IMR-90 (cell line): ENCODE measurements around the gene NOXA1. TPM values are rescaled to one million over a fixed set of nuclear protein-coding genes. Genes with fewer than 3 reads are reported as not detected.

Experiments used
- ATAC-seq: fragments of 200-7000 bp; cut with Tn5 transposase; 2 replicates; pipeline ENCODE4 v1.9.1; 2020; ENCODE audit warnings: low read depth, mild to moderate bottlenecking, moderate library complexity
- BruUV-seq: library from RNA; stranded (reverse); fragments of 400-500 nt; replicated peaks from 2 replicates; lab custom pipeline; 2021; lab: Mats Ljungman, UMichigan
- CTCF ChIA-PET: fragments of 300-600 bp; formaldehyde crosslinking; extraction: SDS; loops from one replicate; lab custom pipeline; 2021; ENCODE audit warnings: antibody characterized with exemption; lab: Yijun Ruan, JAX
- POLR2A ChIA-PET: fragments of 300-600 bp; sonication (Branson Sonifier 250); formaldehyde crosslinking; loops from one replicate; lab custom pipeline; 2022; ENCODE audit warnings: antibody characterized with exemption; ENCODE audit not compliant: unreplicated experiment; lab: Charles Lee
- DNase-seq: peaks from one replicate; pipeline ENCODE4 v3.0.0; 2013
- H2AFZ ChIP-seq: replicated peaks from 2 replicates; pipeline ENCODE3; 2013; ENCODE audit warnings: low read length, mild to moderate bottlenecking; ENCODE audit not compliant: poor library complexity
- H2AK5ac ChIP-seq: 2 replicates; pipeline ENCODE4 v1.6.1; 2013; ENCODE audit warnings: low read depth, low read length, inconsistent platforms
- H2AK9ac ChIP-seq: replicated peaks from 2 replicates; pipeline ENCODE3; 2013; ENCODE audit warnings: mild to moderate bottlenecking, low read depth, low read length, moderate library complexity; ENCODE audit not compliant: poor library complexity
- H2BK120ac ChIP-seq: 2 replicates; pipeline ENCODE4 v1.6.1; 2013; ENCODE audit warnings: low read depth, low read length, inconsistent platforms
- H2BK15ac ChIP-seq: 3 replicates; pipeline ENCODE4 v1.6.1; 2013; ENCODE audit warnings: low read depth, low read length, inconsistent platforms
- H2BK20ac ChIP-seq: 2 replicates; pipeline ENCODE4 v1.6.1; 2013; ENCODE audit warnings: low read depth, mild to moderate bottlenecking, inconsistent platforms, low read length, moderate library complexity
- H2BK5ac ChIP-seq: 2 replicates; pipeline ENCODE4 v1.6.1; 2013; ENCODE audit warnings: mild to moderate bottlenecking, low read depth, low read length, inconsistent platforms; ENCODE audit not compliant: poor library complexity, severe bottlenecking
- H3K14ac ChIP-seq: replicated peaks from 2 replicates; pipeline ENCODE4 v1.6.1; 2013; ENCODE audit warnings: low read depth, low read length, inconsistent platforms
- H3K18ac ChIP-seq: 2 replicates; pipeline ENCODE4 v1.6.1; 2013; ENCODE audit warnings: low read depth, low read length, control low read depth
- H3K23ac ChIP-seq: 2 replicates; pipeline ENCODE4 v1.6.1; 2013; ENCODE audit warnings: low read depth, low read length, inconsistent platforms
- H3K27ac ChIP-seq: 2 replicates; pipeline ENCODE4 v1.5.1; 2013; ENCODE audit warnings: mild to moderate bottlenecking, control low read depth, low read length; ENCODE audit not compliant: insufficient read depth
- H3K27me3 ChIP-seq: 2 replicates; pipeline ENCODE4 v1.6.1; 2013; ENCODE audit warnings: low read length; ENCODE audit not compliant: control insufficient read depth, insufficient read depth
- H3K36me3 ChIP-seq: 2 replicates; pipeline ENCODE4 v1.6.1; 2013; ENCODE audit warnings: low read length, mixed read lengths; ENCODE audit not compliant: control insufficient read depth, insufficient read depth
- H3K4ac ChIP-seq: 2 replicates; pipeline ENCODE4 v1.6.1; 2013; ENCODE audit warnings: low read depth, low read length, inconsistent platforms
- H3K4me1 ChIP-seq: 2 replicates; pipeline ENCODE4 v1.6.1; 2013; ENCODE audit warnings: low read length, mixed read lengths; ENCODE audit not compliant: control insufficient read depth, insufficient read depth
- H3K4me2 ChIP-seq: 2 replicates; pipeline ENCODE4 v1.6.1; 2013; ENCODE audit warnings: low read depth, mild to moderate bottlenecking, control low read depth, low read length, moderate library complexity
- H3K4me3 ChIP-seq: 2 replicates; pipeline ENCODE4 v1.5.1; 2013; ENCODE audit warnings: low read depth, mild to moderate bottlenecking, control low read depth, low read length, moderate library complexity; ENCODE audit not compliant: insufficient read depth
- H3K56ac ChIP-seq: 2 replicates; pipeline ENCODE4 v1.6.1; 2013; ENCODE audit warnings: low read length, inconsistent platforms; ENCODE audit not compliant: insufficient read depth; ENCODE audit errors: extremely low read depth
- H3K79me1 ChIP-seq, 2 experiments: 2 replicates each; pipeline ENCODE4 v1.6.1; 2013; ENCODE audit warnings: low read length in 2 of 2, inconsistent platforms in 1 of 2, low read depth in 1 of 2
- H3K9ac ChIP-seq: 2 replicates; pipeline ENCODE4 v1.6.1; 2013; ENCODE audit warnings: low read depth, low read length, control low read depth
- H3K9me1 ChIP-seq: 2 replicates; pipeline ENCODE4 v1.6.1; 2013; ENCODE audit warnings: low read length, inconsistent platforms; ENCODE audit not compliant: insufficient read depth
- H3K9me3 ChIP-seq: 2 replicates; pipeline ENCODE4 v1.6.1; 2013; ENCODE audit warnings: low read length; ENCODE audit not compliant: control insufficient read depth, insufficient read depth
- H4K20me1 ChIP-seq: 2 replicates; pipeline ENCODE4 v1.6.1; 2013; ENCODE audit warnings: low read length, inconsistent platforms; ENCODE audit not compliant: insufficient read depth
- H4K5ac ChIP-seq: 2 replicates; pipeline ENCODE4 v1.6.1; 2013; ENCODE audit warnings: mild to moderate bottlenecking, low read depth, low read length, control low read depth
- H4K8ac ChIP-seq, 2 experiments: 2 replicates each; pipeline ENCODE4 v1.6.1; 2013; ENCODE audit warnings: low read depth in 2 of 2, low read length in 2 of 2, control low read depth in 1 of 2, inconsistent platforms in 1 of 2
- H4K91ac ChIP-seq: 2 replicates; pipeline ENCODE4 v1.6.1; 2013; ENCODE audit warnings: low read depth, low read length, inconsistent platforms; ENCODE audit not compliant: insufficient read depth
- CEBPB ChIP-seq: IDR thresholded peaks from 2 replicates; pipeline ENCODE4 v1.6.1; 2012; ENCODE audit warnings: low read depth, low read length, improper control_type of control experiment
- CHD1 ChIP-seq: IDR thresholded peaks from 2 replicates; pipeline ENCODE4 v1.6.1; 2012; ENCODE audit warnings: low read depth, low read length, improper control_type of control experiment
- CTCF ChIP-seq: conservative IDR thresholded peaks from 2 replicates; pipeline ENCODE4 v1.5.1; 2012; ENCODE audit warnings: mild to moderate bottlenecking, low read depth, low read length, improper control_type of control experiment
- FOS ChIP-seq: fragments of 150-350 bp; IDR thresholded peaks from 2 replicates; pipeline ENCODE4 v1.6.1; 2016; ENCODE audit warnings: low read depth, low read length
- MAFK ChIP-seq: IDR thresholded peaks from 2 replicates; pipeline ENCODE4 v1.6.1; 2012; ENCODE audit warnings: low read depth, low read length, improper control_type of control experiment
- MAZ ChIP-seq: IDR thresholded peaks from 2 replicates; pipeline ENCODE4 v1.6.1; 2012; ENCODE audit warnings: low read depth, mild to moderate bottlenecking, low read length, improper control_type of control experiment, moderate library complexity, borderline replicate concordance
- MXI1 ChIP-seq: IDR thresholded peaks from 2 replicates; pipeline ENCODE4 v1.6.1; 2012; ENCODE audit warnings: low read depth, mild to moderate bottlenecking, low read length, moderate library complexity, borderline replicate concordance
- POLR2A ChIP-seq: IDR thresholded peaks from 2 replicates; pipeline ENCODE4 v1.6.1; 2012; ENCODE audit warnings: mild to moderate bottlenecking, low read depth, low read length
- SMC3 ChIP-seq: fragments of 150-350 bp; IDR thresholded peaks from 2 replicates; pipeline ENCODE4 v1.6.1; 2016; ENCODE audit warnings: low read depth, mild to moderate bottlenecking, antibody characterized with exemption, low read length, moderate library complexity
- WGBS, 2 experiments: methylation state at CpG; one replicate each; pipeline versions ENCODE4 v1.1.5 to v1.1.7; 2013; ENCODE audit warnings: missing lambda C conversion rate in 2 of 2; ENCODE audit not compliant: insufficient read length in 1 of 2; ENCODE audit errors: extremely low coverage in 2 of 2; 5-methylcytosine and 5-hydroxymethylcytosine counted together
- dilution Hi-C: fragments of 300-500 bp; cut with HindIII; formaldehyde crosslinking; loops from one replicate; pipeline ENCODE4 v1.14.3; 2018; ENCODE audit warnings: low sequenced_read_pairs; ENCODE audit not compliant: unreplicated experiment
- in situ Hi-C: fragments of 300-500 bp; cut with MboI; formaldehyde crosslinking; loops from 3 replicates; pipeline ENCODE4 v1.14.3; 2019; ENCODE audit warnings: low sequenced_read_pairs, inconsistent platforms, mixed read lengths
- intact Hi-C: fragments of 100-400 bp; cut with micrococcal nuclease; formaldehyde crosslinking; loops from 2 replicates; pipeline ENCODE4 v1.10.0; 2022
- polyA plus RNA-seq, 3 experiments: library from polyadenylated mRNA; depleted of rRNA; stranded (reverse); fragments of >200 nt; gene quantifications; 2 replicates each; pipeline ENCODE4 v1.2.3, GENCODE V29; 2012; ENCODE audit warnings: low replicate concordance in 1 of 3
- total RNA-seq: library from RNA; depleted of rRNA; stranded (reverse); fragments of >200 nt; gene quantifications from 2 replicates; pipeline ENCODE4 v1.2.3, GENCODE V29; 2012

NOXA1 gene
- total and polyA plus RNA-seq, 2 of the 4 experiments (the other 2 are of a cell fraction), result 0.17 TPM; not detected in 1

GRCh38 chr9:137459601-137460362, 36.6 kb downstream of the NOXA1 start (continued):
- TF ChIP-seq MXI1 (no peak), FOS (no peak)

GRCh38 chr9:137460363-137461315, 37.4 kb downstream of the NOXA1 start:
- no peak overlapping the region for H3K27ac ChIP-seq
- in situ Hi-C loops, result no loop called here
- peak overlapping the region; percentile 78 for H2AK9ac ChIP-seq
- no peak overlapping the region for H3K56ac ChIP-seq
- H3K23ac ChIP-seq, result no peak overlapping the region
- no peak overlapping the region for H3K18ac ChIP-seq
- no peak overlapping the region for H4K8ac ChIP-seq
- H3K79me1 ChIP-seq, result peaks cover 3 to 28% of the 10 kb centered on the region in 2 experiments; a peak in 3 of 4 replicates
- H2BK20ac ChIP-seq, result no peak overlapping the region
- peaks cover 18% of the 10 kb centered on the region for H3K4me1 ChIP-seq
- DNase-seq (no peak), ATAC-seq (no peak)
- no peak overlapping the region for H2BK120ac ChIP-seq
- peaks cover 28% of the 10 kb centered on the region for H4K20me1 ChIP-seq
- H3K9me1 ChIP-seq, result no peaks in the 10 kb centered on the region
- dilution Hi-C loops, result no loop called here
- H3K9me3 ChIP-seq, result no peaks in the 10 kb centered on the region
- no peak overlapping the region for H2BK5ac ChIP-seq
- intact Hi-C loops, result no loop called here
- CTCF ChIA-PET, result no interaction called here
- no peak overlapping the region for H4K91ac ChIP-seq
- no peak overlapping the region for H2BK15ac ChIP-seq
- no peak overlapping the region for H3K9ac ChIP-seq
- no peak overlapping the region; the same call in 1 of the 2 replicates for H3K4ac ChIP-seq
- H2AFZ ChIP-seq, result peak overlapping the region; percentile 49
- no TSS peak for BruUV-seq
- H3K36me3 ChIP-seq, result peaks cover 11% of the 10 kb centered on the region
- WGBS, 2 experiments, result 90% methylated on average over 20 of the region's 31 CpGs; no CpG with 5 or more reads in 1 of the 2 experiments
- no peak overlapping the region for H3K4me3 ChIP-seq
- POLR2A ChIA-PET, result no interaction called here
- H3K14ac ChIP-seq, result no peak overlapping the region
- peaks cover 2% of the 10 kb centered on the region; the same call in 1 of the 2 replicates for H3K27me3 ChIP-seq
- no peak overlapping the region for H3K4me2 ChIP-seq
- no peak overlapping the region for H2AK5ac ChIP-seq
- TF ChIP-seq MAZ (no peak), CEBPB (no peak), CHD1 (no peak), SMC3 (no peak), CTCF (no peak), MAFK (no peak), POLR2A (no peak)
- no peak overlapping the region for H4K5ac ChIP-seq
